B cell (primary cell): Measurements from ENCODE around the gene GALK1.

Experiments
- CTCF ChIP-seq: fragments of 200-600 bp; IDR thresholded peaks from one replicate; pipeline ENCODE4 v1.8.0; 2022; ENCODE audit warnings: antibody characterized with exemption, mild to moderate bottlenecking
- EZH2 ChIP-seq: IDR thresholded peaks from 2 replicates; pipeline ENCODE4 v1.6.1; 2012; ENCODE audit warnings: borderline replicate concordance, low read depth, mild to moderate bottlenecking, moderate library complexity, low read length; ENCODE audit not compliant: insufficient read depth, poor library complexity, severe bottlenecking

- TF ChIP-seq CTCF = no peak
- no peak for TF ChIP-seq EZH2
These were observed 989 bp upstream of the GALK1 start for GRCh38 chr17:75765981-75766380.
